Tibial artery (tissue), 4 donors: ENCODE results near the gene SDK1.

ENCODE experiments used
- DNase-seq, 2 donors: peaks; one replicate each; pipeline ENCODE4 v3.0.0-alpha.2; 2019
- H3K27ac ChIP-seq, 2 donors: fragments of 200-600 bp; sonication (generic) in 1 of 2; 1 replicate in 1 of 2; 2 replicates in 1 of 2; pipeline ENCODE4 v1.5.1; 2018 to 2019; ENCODE audit warnings: mild to moderate bottlenecking in 1 of 2
- H3K27me3 ChIP-seq, 2 donors: fragments of 200-600 bp; sonication (generic) in 1 of 2; one replicate each; pipeline versions ENCODE4 v1.5.1 to v1.6.0; 2016 to 2019
- H3K36me3 ChIP-seq, 3 donors: fragments of 200-600 bp; sonication (generic) in 2 of 3; one replicate each; pipeline ENCODE4 v1.5.1; 2016 to 2019; ENCODE audit warnings: mild to moderate bottlenecking in 2 of 3
- H3K4me1 ChIP-seq, 4 donors: fragments of 200-600 bp; sonication (generic) in 2 of 4; 1 replicate in 3 of 4; 2 replicates in 1 of 4; pipeline ENCODE4 v1.5.1; 2016 to 2019
- H3K4me3 ChIP-seq, 2 donors: fragments of 200-600 bp; sonication (generic) in 1 of 2; 1 replicate in 1 of 2; 2 replicates in 1 of 2; pipeline ENCODE4 v1.5.1; 2018 to 2019; ENCODE audit warnings: mild to moderate bottlenecking in 2 of 2
- H3K9me3 ChIP-seq, 3 donors: fragments of 200-600 bp; sonication (generic) in 1 of 3; one replicate each; pipeline ENCODE4 v1.5.1; 2016 to 2019
- CTCF ChIP-seq, 2 experiments: fragments of 200-600 bp in 1 of 2; fragments of 450-650 bp in 1 of 2; IDR thresholded peaks; one replicate each; pipeline ENCODE4 v1.5.1; 2017 to 2019; ENCODE audit warnings: antibody characterized with exemption in 2 of 2, mild to moderate bottlenecking in 1 of 2, moderate library complexity in 1 of 2
- intact Hi-C: fragments of 100-400 bp; cut with DNase I; formaldehyde crosslinking; loops from one replicate; pipeline ENCODE4 v1.15.0; 2023; ENCODE audit warnings: low total_unique reads

The SDK1 gene

GRCh38 chr7:3564231-3564630 is 263.2 kb downstream of the SDK1 start:
- no peaks in the 10 kb centered on the region for H3K27me3 ChIP-seq
- peaks cover 0 to 4% (median 2%) of the 10 kb centered on the region in 4 donors for H3K4me1 ChIP-seq
- no peak for DNase-seq
- TF ChIP-seq CTCF (IDR thresholded peaks at IDR 0.05) = no peak
- H3K36me3 ChIP-seq = no peaks in the 10 kb centered on the region
- H3K4me3 ChIP-seq = no peak overlapping the region
- H3K9me3 ChIP-seq = no peaks in the 10 kb centered on the region
- intact Hi-C loops = no loop called here
- H3K27ac ChIP-seq = no peak overlapping the region

GRCh38 chr7:3568516-3568915 is 267.5 kb downstream of the SDK1 start:
- TF ChIP-seq CTCF (IDR thresholded peaks at IDR 0.05) = no peak
- no peak for DNase-seq
- H3K36me3 ChIP-seq = no peaks in the 10 kb centered on the region

GRCh38 chr7:3569643-3570042 is 268.6 kb downstream of the SDK1 start:
- H3K4me3 ChIP-seq = no peak overlapping the region

More at GRCh38 chr7:3568516-3568915, 267.5 kb downstream of the SDK1 start:
- Histone ChIP-seq H3K27me3 (no peaks in the 10 kb centered on the region), H3K4me1 (no peaks in the 10 kb centered on the region), H3K4me3 (no peak overlapping the region), H3K27ac (no peak overlapping the region), H3K9me3 (no peaks in the 10 kb centered on the region)
- intact Hi-C loops = no loop called here

GRCh38 chr7:3573151-3573550 is 272.1 kb downstream of the SDK1 start:
- no peaks in the 10 kb centered on the region for H3K4me1 ChIP-seq
- no peak overlapping the region for H3K4me3 ChIP-seq
- intact Hi-C loops = no loop called here
- H3K36me3 ChIP-seq = no peaks in the 10 kb centered on the region
- DNase-seq = no peak
- peaks cover 0 to 4% (median 0%) of the 10 kb centered on the region in 3 donors for H3K9me3 ChIP-seq
- no peak for TF ChIP-seq CTCF (IDR thresholded peaks at IDR 0.05)
- H3K27ac ChIP-seq = no peak overlapping the region
- H3K27me3 ChIP-seq = no peaks in the 10 kb centered on the region

More at GRCh38 chr7:3569643-3570042, 268.6 kb downstream of the SDK1 start:
- H3K27me3 ChIP-seq = no peaks in the 10 kb centered on the region
- H3K36me3 ChIP-seq = no peaks in the 10 kb centered on the region
- no peaks in the 10 kb centered on the region for H3K4me1 ChIP-seq
- intact Hi-C loops = no loop called here
- no peak for TF ChIP-seq CTCF (IDR thresholded peaks at IDR 0.05)
- H3K9me3 ChIP-seq = no peaks in the 10 kb centered on the region
- no peak for DNase-seq
- no peak overlapping the region for H3K27ac ChIP-seq

- no peaks in the 10 kb centered on the region for H3K4me1 ChIP-seq
- DNase-seq = no peak
- no peaks in the 10 kb centered on the region for H3K27me3 ChIP-seq
- no peak for TF ChIP-seq CTCF (IDR thresholded peaks at IDR 0.05)
- H3K4me3 ChIP-seq = no peak overlapping the region
- H3K9me3 ChIP-seq = peaks cover 0 to 4% (median 0%) of the 10 kb centered on the region in 3 donors
- H3K27ac ChIP-seq = no peak overlapping the region
- H3K36me3 ChIP-seq = no peaks in the 10 kb centered on the region
- intact Hi-C loops = no loop called here
Observed at GRCh38 chr7:3574386-3574785, 273.3 kb downstream of the SDK1 start.
